Epithelial cell of prostate (primary cell): ENCODE measurements around the gene CDH13.

Source experiments
- DNase-seq: peaks from one replicate; pipeline ENCODE4 v3.0.0-alpha.2; 2011; ENCODE audit warnings: low read depth, low spot score
- H3K27ac ChIP-seq: fragments of 450-650 bp; 2 replicates; pipeline ENCODE4 v1.5.1; 2017; ENCODE audit warnings: mild to moderate bottlenecking

CDH13 gene

DNA sequence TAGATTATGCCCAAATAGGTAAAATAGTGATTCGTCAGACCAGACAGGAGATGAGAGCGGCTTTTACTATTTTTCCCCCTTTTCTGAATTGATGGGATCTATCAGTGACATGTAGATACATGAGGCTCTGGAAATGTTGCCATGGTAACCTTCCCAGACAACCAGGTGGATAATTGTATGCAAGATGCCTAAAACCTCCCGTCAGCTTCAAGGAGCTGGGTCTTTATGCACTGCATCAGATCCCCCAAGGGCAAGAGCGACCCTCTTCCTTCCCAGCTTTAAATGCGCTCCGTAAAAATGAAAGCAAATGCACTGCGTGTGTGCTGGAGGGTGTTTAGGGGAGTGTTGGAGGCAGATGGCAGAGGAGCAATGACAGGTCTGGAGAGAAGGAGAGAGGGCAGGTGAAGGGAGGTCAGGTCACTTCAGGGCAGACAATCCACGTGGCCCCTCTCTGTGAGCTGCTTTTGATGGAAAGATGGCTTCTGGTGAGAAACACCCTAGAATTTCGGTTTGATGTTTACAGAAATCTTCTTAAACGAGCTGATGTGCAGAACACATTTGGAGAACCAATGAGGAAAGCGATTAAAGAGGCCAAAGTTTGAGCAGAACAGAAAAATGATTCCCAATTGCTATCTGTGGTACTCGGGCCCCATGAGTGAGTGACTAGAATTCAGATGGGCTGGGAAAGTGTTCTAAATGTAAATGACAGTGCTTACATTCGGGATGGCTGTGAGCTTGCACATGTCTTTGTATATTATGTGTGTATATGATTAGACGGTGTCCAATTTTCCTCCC, 719.3 kb downstream of the CDH13 start:
- no peak overlapping the region for H3K27ac ChIP-seq
- no peak for DNase-seq

DNA sequence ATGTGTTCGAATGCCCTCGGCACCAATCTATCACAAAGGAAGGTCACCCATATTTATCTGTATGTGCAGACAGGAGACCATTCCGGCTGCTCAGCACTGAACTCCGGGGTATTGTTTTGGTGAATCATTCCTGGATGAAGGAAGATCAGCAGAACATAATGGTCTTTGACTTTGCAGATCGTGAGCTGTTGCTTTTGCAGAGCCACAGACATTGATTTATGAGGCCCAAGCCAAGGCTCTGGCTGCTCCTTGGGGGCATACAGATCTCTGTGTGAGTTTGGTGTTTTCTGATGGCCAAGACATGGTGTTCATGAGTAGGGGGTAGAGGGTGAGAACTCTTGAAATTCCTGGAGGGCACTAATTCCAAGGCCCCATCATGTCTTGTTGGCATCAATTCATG, 722.2 kb downstream of the CDH13 start:
- no peak for DNase-seq
- no peak overlapping the region for H3K27ac ChIP-seq

DNA sequence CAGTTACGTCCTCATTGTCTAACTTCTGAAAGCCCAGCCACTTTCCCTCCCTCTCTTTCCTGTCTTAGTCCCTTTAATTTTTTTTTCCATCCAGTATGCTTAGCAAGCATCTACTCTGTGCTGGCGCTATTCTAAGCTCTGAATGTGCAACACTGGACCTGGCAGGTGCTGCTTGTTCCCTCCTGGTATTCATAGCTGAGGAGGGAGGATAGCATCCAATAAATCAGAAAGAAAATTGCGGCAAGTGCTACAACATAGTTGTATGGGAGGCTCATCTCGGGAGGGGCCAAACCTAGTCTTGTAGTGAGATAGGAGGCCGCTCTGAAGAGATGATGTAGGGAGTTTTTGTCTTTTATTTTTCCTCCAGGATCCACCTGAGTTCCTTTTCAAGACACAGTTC, 723.7 kb downstream of the CDH13 start:
- no peak overlapping the region for H3K27ac ChIP-seq
- DNase-seq: no peak

DNA sequence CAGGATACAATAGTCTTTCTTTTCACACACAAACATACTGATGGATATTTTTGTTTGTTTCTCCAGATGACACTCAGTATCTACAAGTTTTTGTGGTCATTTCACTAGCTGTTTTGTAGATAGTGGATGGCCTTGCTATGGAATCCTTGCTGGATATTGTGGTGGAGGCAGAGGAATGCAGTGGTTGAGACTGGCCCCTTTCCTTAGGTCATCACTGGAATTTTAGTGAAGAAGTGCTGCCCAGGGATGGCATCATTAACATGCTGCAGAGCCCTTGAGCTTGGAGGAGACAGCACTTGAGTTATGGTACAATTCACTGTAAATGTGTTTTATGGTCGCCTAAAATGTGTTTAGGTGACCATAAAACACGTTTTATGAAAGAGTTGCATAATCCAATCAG, 725.1 kb downstream of the CDH13 start:
- no peak for DNase-seq
- no peak overlapping the region for H3K27ac ChIP-seq

DNA sequence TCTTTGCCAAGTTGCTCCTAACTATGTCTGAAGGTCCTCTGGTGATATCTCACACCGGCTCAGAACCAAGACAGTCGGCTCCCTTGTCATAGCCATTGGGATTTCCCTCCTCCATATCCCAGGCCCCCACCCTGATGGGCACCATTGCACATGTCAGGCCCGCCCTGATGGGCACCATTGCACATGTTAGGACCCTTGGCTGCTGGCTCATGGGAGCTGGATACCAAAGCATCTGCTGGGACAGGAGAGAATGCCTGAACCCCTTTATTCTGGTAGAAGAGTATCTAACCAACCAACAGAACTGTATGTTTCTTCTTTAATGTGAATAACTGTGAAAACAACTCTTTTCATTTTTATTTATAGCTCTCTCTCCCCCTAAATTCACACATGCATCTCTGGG, 726.5 kb downstream of the CDH13 start:
- DNase-seq: no peak
- no peak overlapping the region for H3K27ac ChIP-seq

DNA sequence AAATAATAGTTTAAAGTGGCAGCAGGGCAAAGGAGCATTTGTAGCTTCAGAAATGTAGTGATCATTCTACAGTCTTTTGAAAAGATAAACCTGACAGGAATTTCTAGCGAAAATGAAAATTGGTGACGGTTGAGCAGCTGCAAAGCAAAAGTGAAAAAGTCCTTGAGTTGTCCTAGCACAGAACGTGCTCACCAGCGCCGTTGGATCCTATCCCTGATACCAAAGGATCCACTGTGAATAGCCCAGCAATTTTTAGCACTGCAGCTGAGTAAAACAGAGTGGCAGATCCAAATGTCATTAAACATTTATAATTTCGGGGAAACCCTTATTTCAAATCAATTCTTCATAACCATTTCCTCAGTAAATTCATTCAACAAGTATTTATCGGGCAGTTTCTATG, 727.2 kb downstream of the CDH13 start:
- H3K27ac ChIP-seq: no peak overlapping the region
- DNase-seq: no peak

DNA sequence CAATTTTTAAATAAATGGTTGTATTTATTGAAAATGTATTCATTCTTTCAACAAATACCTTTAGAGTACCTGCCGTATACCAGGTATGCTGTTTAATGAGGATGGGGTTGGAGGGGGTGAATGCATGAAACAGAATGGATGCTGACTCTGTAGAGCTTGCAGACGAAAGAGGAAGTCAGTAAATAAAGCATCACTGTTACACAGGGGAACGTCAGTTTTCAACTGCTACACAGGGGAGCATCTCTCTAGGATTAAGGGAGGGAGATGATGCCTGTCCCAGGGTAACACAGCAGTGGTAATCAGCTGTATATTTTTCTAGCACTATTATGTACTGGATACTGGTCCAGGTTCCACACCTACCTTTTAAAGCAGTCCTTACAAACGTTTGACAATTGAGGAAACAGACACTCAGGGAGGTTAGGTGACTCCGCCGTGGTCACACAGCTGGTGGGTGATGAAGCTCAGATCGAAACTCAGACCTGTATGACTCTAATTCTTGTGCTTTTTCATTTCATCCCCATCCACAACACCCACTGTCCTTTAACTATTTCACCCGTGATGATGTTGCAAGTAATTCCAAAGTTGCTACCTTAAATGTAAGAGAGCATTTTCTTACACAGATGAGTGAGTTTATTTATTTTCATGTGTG, 728.9 kb downstream of the CDH13 start:
- DNase-seq: no peak
- H3K27ac ChIP-seq: no peak overlapping the region

DNA sequence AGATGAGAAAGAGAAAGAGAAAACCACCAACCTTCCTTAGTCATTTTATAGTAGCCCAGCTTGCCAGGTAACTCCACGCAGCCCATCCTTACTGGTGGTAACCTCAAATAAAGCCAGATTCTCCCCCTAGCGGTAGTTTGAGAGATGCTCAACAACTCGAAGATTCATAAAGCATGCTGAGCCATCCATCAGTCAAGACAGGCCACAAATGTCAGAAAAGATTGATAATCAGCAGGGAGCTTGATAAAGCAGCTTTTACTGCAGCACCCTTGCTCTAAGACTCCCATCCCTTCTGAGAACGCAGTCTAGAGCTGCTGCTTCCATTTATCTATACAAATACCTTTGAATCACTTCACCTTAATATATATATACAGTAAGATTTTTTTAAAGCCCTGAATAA, 729.5 kb downstream of the CDH13 start:
- peak; percentile 84 for DNase-seq
- no peak overlapping the region for H3K27ac ChIP-seq

DNA sequence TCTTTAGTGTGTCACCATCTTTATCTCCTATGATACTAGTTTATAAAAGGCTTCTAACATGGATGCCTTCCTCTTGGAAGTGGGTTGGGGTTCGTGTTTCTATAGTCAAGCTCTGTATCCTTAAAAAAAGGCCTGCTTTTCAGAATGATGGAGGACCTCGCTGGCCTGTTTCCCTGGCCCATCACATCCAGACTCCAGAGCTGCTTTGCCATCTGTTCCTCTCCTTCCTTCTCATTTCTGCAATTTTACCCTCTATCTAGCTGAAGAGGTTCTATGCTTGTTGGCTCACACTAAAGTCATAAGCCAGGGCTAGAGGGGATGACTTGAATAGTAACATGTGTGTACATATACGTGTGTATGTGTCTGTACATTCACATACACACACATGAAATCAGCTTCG, 730.2 kb downstream of the CDH13 start:
- DNase-seq: no peak
- no peak overlapping the region for H3K27ac ChIP-seq

DNA sequence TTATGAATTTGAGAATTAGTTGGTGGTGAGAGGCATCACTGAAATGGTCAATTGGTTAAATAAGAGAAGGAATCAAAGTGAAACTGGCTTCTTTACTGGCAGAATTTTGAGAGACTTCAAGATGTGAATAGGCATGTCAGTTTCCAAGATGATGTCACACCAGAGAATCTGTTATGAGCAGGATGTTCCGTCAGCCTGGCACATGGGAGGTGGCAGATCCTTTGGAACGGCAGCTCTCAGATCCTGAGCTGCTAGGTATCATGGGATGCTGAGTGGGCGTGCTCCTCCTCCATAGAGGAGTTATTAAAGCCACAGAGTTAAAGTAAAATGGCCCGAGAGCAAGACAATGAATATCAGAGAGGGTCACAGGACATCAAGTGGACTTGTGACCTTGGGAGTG, 736.8 kb downstream of the CDH13 start:
- H3K27ac ChIP-seq: no peak overlapping the region
- DNase-seq: no peak

DNA sequence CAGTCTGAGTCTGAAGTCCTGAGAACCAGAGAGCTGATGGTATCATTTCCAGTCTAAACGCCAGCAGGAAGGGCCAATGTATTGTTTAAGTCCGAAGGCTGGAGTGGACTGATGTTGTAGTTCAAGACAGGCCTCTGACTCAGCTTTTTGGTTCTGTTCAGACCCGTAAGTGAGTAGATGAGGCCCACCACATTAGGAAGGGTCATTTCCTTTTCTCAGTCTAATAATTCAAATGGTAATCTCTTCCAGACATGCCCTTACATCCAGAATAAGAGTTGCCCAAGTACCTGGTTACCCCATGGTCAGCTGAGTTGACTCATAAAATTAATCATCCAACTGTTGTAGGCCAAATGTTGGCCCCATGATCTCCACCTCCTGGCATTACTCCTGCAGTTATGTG, 738.4 kb downstream of the CDH13 start:
- peak overlapping the region; percentile 65 for H3K27ac ChIP-seq

DNA sequence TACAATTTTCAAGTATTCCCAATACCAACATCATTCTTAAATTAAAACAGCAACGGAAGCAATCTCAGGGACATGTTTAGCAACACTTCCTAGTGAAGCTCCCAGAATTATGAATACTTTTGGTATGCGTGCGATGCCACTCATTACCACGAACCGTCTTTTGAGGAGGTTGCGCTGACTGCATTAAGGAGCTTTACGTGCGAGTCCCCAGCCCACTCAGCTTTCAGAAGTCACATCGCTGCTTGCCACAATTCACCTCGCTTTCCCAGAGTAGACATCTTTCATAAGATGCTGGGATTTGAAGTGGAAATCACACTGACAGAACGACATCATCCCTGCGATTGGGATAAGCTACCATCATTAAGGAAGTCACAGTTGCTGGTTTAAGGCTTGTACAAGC, 739.5 kb downstream of the CDH13 start:
- H3K27ac ChIP-seq: no peak overlapping the region
- no peak for DNase-seq

More for the DNA sequence above, 738.4 kb downstream of the CDH13 start:
- peak; percentile 34 for DNase-seq

DNA sequence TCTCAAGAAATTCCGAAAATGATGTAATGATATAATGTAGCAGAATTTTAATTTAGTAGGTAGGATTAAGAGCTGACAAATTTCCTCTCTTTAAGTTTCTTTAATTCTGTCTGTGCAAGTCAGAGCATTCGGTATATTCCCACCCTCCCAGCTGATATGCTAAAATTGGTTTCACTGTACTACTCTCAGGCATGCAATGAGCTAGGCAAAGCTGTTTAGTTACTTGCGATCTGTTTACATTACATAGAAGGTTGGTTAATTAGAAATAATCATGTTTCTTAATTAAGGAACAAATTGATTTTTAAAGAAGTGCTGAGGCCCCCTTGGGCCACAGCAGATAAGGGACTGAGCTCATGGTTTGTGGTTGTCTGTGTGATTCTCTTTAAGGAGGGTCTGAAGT, 748.2 kb downstream of the CDH13 start:
- DNase-seq: no peak
- H3K27ac ChIP-seq: no peak overlapping the region

DNA sequence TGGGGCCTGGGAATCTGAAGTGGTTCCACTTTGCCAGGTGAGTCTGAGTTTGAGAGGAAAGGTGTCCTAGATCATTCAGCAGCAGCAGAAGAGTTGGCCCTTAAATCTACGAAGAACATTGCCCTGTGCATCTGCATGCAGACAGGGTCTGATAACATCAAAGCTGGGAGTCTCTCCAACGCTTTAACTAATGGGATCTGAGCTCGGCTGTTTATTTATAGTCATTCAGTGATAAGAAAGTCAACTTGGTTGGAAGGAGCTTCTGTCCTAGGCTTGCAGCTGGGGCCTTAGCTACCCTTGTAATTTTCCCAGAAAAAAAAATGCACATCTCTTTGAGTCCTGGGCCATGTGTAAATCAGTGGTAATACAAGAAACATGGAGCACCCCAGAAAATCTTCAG, 763.0 kb downstream of the CDH13 start:
- no peak for DNase-seq
- H3K27ac ChIP-seq: no peak overlapping the region

DNA sequence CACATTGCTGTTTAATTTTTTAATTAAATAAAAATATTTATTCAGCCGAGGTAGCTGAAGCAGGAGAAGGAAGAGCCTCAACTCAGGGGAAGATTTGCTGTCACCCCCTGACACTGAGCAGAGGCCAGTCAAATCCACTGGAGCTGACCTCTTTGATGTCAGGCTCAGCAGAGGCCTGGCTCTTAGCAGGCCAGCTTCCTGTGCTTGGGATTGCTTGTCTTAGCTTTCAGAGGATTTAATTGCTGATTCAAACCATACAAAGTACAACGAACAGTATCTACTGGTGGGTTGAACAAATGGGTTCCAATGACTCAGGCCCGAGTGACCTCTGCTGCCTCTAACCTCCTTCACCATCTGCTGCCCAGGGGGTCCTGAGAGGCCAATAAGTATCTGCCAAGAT, 764.0 kb downstream of the CDH13 start:
- DNase-seq: no peak

DNA sequence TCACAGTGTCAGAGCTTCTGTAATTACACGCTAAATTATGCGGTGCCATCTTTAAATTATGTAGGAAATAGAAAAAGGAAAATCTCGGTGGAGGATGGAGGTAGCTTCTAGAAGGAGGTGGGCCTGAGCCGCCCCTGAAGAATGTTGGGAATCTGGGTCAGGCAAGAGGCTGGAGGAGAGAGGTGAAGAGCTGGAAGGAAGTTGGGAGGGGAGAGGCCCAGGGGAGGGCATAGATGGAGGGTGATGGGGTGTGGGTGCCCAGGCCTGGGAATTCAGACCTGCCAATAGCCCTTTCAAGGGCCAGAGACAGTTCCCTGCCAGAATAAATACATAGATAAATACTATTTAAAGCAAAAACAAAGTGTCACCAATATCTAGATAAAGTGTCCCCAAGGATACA, 766.0 kb downstream of the CDH13 start:
- no peak for DNase-seq

More for the DNA sequence above, 764.0 kb downstream of the CDH13 start:
- no peak overlapping the region for H3K27ac ChIP-seq

DNA sequence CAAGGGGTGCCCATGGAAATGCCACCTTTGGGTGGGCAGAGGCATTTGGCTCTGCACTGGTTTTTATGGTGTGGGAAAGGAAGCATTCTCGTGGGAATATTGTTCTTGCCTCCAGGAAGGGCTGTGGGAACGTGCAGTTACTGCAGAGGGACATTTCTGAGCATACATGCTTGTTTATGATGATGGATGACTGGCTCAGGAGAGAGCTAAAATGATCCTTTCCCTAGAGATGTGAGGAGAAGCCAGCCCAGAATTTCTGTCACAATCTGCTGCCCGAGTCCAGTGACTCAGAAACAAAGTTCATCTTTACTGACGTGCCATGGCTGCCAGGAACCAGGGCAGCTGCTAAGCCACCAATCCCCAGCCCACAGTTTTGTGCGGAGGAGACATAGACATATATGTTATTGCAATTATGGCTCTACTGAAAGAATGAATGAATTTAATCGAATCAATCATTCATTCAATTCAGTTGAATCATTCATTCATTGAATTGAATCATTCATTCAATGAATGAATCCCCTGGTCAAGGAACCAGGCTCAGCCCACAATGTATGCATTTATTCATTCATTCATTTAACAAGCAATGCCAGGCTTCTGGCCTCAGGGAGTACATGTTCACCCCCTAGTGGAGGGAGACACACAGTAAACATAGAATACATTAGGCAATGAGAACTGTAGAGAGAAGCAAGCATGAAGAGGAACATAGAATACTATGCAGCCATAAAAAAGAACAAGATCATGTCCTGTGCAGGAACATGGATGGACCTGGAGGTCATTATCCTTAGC, 766.6 kb downstream of the CDH13 start:
- no peak overlapping the region for H3K27ac ChIP-seq
- DNase-seq: no peak

More for the DNA sequence above, 766.0 kb downstream of the CDH13 start:
- H3K27ac ChIP-seq: no peak overlapping the region

DNA sequence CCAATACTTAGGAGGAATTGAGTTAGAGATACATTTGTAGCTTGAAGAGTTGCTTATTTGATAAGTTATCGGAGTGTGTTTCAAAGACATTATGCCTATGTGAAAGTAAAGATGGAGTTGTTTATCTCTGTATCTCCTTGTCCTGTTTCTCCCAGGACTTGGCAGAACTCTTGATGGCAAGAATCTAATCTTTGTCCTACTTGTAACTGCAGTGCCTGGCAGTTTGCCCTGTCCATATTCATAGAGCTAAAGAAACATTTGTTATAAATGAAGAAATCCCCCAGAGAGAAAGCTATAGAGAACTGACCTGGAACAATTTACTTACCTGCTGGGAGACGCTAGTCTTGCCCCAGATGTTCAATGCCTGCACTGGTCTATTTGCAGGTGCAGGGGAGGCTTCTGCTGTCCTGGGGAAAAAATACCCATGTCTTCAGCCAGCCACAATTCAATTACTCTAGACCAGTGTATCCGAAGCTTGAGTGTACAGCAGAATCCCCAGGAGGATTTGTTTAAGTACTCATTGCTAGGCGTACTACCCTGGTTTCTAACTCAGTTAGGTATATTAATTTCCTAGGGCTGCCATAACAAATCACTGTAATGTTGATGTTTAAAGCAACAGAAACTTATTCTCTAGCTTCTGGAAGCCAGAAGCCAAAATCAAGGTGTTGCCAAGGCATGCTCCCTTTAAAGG, 771.0 kb downstream of the CDH13 start:
- DNase-seq: no peak
- no peak overlapping the region for H3K27ac ChIP-seq

DNA sequence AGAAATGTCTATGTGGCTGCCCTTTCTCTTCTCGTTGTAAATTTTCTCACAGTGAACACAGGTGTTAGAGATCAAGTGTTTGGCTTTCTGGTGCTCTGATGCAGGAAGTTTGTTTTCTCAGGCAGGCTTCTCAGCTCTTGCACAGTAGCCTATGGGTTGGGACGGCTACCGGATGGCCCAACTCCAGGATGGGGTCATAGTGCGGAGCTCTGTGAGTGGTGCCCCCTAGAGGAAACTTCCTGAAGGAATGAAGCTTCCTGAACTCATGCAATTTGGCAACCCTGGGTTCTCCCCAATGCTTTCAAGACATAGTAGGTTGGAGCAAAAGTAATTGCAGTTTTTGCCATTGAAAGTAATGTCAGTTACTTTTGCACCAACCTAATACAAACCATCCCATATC, 773.5 kb downstream of the CDH13 start:
- H3K27ac ChIP-seq: no peak overlapping the region
- no peak for DNase-seq

DNA sequence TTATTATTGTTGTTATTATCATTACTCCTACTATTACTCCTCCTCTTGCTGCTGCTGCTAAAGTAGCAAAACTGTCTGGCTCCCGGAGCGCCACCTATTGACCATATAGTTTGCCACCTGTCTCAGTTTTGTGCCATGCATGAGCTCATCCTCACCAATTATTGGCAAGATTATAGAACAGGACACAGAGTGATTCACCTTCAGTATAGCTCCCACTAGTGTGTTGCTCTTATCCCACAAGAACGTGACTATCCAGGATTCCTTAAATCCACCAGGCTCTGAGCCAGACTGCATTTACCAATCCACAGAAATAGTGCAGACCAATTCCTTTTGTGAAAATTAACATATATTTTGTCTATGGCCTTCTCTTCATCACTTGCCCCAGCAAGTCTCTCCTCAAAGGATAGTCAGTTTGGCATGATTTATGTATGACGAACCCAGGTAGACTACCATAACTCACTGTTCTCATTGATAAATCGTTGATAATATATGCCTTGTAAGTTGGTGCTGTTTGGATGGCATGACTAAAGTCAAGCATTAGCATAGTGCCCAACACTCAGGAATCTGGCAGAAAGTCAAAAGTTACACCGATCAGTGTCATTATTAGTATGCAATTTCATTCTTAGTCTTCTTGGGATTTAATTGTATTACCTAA, 775.5 kb downstream of the CDH13 start:
- H3K27ac ChIP-seq: peak overlapping the region; percentile 80
- DNase-seq: no peak
